ENCODE data around the gene SNAPC3.
"Not testable (repeated sequence)": the region's sequence is repeated elsewhere in the genome, so short reads cannot be mapped to it uniquely, and the experiment has no call there.

Gene SNAPC3

GRCh38 chr9:15423231-15423985 lies 732 bp downstream of the SNAPC3 start:
- DNase-seq, result peak; percentile 45

DNA sequence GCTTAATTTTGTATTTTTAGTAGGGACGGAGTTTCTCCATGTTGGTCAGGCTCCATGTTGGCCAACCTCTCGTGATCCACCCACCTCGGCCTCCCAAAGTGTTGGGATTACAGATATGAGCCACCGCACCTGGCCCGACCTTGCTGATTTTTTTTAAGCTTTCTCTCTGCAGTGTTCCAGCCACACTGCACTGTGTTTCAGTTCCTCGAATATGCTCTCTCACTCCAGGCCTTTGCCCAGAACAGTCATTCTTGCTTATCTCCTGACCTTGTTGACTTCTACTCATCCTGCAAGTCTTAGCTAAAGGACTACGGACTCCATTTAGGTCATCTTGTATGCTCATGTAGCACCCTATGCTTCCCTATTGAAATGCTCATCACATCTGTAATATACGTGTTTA lies 3.3 kb downstream of the SNAPC3 start:
- DNase-seq, result no peak

DNA sequence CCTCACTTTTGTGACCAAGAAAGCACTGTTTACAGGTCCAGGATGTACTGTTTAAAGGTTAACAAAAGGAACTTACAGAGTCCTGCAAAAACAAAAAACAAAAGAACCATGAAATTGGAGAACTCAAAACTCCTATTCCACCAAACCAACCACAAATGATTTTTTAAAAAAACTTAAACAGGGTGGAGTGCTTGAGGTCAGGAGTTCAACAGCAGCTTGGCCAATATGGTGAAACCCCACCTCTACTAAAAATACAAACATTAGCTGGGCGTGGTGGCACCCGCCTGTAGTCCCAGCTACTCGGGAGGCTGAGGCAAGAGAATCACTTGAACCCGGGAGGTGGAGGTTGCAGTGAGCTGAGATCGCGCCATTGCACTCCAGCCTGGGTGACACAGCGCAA lies 5.0 kb downstream of the SNAPC3 start:
- DNase-seq, result not testable (repeated sequence)

DNA sequence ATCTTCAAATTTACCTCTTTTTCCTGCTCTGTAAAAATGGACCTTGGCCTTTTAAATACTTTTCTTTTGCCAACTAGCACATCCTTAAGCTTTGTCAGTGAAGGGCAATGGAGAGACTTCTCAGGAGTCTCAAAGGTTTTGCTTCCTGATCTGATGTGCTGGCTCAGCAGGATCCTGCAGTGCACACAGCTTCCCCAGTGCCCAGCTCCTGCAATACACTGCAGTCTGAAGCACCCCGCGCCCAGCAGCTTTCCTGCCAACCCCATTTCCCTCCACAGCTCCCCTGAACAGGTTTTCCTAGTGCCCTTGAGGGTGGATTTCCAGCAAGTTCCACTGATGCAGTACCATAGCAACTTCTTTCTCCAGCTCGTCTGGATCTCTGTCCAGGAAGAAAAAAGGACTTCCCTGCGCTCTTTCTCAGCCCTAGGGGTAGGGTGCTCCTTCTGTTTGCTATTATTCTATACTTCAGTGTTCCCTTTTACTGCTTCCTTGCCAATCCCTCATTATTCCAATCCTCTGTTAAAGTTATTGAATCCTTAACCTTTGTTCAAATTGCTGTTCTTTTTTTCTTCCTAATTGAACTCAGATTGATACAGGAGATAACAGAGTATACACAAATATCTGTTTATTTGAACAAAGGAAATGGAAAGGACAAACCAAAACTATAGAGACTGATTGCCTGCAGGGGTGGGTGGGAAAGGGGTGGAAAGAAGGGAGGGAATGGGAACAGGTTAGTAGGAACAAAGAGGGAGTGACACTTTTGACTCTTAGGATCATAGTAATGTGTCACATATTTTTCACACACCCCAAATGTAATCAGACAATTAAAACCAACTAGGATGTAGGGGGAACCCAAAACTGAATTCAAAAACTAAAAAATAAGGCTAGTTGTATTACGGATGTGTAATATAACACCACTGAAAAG lies 8.5 kb downstream of the SNAPC3 start:
- no peak for DNase-seq

DNA sequence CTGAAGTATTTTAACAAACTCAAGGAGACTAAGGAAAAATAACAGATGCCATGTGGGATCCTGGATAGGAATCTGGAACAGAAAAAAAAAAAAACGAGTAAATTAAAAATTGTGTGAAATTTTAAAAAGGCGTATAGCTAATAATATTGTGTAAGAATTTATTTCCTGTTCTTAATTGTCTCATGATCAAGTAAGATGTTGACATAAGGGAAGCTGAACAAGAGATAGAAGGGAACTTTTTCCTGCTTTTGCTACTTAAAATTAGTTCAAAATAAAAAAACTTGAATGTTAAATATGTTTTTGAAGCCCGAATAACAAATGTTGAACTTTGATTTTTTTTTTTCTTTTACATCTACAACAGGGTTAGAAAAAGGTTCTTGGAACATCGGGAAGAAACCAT lies 10.5 kb downstream of the SNAPC3 start:
- no peak for DNase-seq

GRCh38 chr9:15433661-15434060 lies 11.0 kb downstream of the SNAPC3 start:
- DNase-seq, result no peak

- DNase-seq, result no peak
Observed at GRCh38 chr9:15438891-15439290, 16.2 kb downstream of the SNAPC3 start.

DNA sequence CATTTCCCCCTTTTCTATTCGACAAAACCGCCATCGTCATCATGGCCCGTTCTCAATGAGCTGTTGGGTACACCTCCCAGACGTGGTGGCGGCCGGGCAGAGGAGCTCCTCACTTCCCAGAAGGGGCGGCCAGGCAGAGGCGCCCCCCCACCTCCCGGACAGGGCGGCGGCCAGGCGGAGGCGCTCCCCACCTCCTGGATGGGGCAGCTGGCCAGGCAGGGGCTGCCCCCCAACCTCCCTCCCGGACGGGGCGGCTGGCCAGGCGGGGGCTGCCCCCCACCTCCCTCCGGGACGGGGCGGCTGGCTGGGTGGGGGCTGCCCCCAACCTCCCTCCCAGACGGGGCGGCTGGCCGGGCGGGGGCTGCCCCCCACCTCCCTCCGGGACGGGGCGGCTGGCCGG lies 19.2 kb downstream of the SNAPC3 start:
- DNase-seq, result not testable (repeated sequence)

DNA sequence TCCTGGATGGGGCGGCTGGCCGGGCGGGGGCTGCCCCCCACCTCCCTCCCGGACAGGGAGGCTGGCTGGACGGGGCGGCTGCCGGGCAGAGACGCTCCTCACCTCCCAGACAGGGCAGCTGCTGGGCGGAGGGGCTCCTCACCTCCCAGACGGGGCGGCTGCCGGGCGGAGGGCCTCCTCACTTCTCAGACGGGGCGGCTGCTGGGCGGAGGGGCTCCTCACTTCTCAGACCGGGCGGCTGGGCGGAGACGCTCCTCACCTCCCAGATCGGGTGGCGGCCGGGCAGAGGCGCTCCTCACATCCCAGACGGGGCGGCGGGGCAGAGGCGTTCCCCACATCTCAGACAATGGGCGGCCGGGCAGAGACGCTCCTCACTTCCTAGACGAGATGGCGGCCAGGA lies 19.6 kb downstream of the SNAPC3 start:
- DNase-seq, result not testable (repeated sequence)

DNA sequence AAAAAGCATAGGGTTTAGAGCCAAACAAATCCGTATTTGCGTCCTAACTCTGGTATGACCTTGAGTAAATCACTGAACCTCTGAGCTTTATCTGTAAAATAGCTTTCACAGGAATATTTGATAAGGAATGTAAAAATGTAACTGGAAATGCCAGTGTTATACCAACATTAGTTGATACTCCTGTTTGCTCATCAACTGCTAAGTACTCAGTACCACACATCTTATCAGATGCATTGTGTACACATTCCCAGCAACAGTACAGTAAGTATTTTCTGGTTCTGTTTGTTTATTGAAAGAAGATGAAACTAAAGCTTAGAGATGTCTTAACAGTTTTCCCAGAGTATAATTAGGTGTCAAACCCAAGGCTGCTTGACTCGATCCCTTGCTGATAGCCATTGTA lies 21.5 kb downstream of the SNAPC3 start:
- no peak for DNase-seq

DNA sequence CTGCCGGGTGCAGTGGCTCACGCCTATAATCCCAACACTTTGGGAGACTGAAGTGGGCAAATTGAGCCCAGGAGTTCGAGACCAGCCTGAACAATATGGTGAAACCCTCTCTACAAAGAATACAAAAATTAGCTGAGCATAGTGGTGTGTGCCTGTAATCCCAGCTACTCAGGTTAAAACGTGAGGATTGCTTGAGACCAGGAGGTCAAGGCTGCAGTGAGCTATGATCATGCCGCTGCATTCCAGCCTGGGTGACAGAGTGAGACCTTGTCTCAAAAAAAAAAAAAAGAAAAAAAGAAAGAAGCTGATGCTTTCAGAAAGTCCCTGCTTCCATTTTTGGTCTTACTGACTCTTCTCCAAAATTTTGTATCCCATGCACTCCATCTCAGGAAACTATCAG lies 31.3 kb downstream of the SNAPC3 start:
- DNase-seq, result no peak

DNA sequence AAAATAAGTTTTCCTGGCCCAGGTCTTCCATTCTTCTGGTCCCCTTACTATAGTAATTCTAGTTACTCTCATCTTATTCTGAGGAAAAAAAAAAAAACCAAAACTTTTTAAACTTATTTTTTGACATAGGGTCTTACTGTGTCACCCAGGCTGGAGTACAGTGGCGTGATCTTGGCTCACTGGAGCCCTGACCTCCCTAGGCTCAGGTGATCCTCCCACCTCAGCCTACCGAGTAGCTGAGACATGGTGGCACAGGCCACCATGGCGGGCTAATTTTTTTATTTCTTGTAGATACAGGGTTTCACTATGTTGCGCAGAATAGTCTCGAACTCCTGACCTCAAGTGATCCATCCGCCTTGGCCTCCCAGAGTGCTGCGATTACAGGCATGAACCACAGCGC lies 38.4 kb downstream of the SNAPC3 start:
- no peak for DNase-seq

DNA sequence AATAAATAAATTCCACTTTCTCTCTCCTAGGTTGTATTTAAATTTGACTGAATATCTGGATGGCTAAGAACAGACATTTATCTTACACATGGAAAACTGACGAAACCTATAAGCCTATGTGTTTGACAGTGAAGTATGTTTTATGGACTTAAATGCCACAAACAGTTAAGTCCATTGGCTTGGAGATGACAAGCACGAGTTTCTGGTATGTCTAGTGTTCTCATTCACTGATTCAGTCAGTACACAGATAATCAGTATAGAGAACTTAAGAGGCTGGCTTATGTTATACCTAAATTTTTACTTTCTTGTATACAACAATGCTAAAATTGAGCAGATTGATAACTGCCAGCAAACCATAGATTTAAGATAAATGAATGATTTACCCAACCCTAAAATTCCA lies 38.9 kb downstream of the SNAPC3 start:
- DNase-seq, result no peak

GRCh38 chr9:15468145-15468544 lies 45.5 kb downstream of the SNAPC3 start:
- no peak for DNase-seq

- peak; percentile 38 for DNase-seq
Observed at GRCh38 chr9:15469406-15469805, 46.7 kb downstream of the SNAPC3 start.

DNA sequence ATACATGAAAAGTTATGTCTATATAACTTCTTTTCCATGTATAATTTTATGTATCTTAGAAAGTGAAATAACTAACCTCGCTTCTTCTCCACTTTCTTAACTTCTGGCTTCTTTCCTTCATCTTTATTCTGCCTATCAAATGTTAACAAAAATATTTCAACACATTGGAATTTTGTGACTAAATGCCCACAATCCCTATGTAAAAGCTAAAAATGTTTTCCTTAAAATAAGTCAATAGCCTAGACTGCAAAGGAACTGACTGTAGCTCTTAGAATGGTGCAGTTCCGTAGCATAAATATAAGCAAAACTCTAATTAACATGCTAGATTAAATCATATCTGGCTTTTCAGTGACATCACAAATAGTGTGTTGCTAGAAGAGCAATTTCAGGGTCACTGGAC lies 47.2 kb downstream of the SNAPC3 start:
- no peak for DNase-seq

GRCh38 chr9:15475923-15476536 lies 53.4 kb downstream of the SNAPC3 start:
- DNase-seq, result no peak

DNA sequence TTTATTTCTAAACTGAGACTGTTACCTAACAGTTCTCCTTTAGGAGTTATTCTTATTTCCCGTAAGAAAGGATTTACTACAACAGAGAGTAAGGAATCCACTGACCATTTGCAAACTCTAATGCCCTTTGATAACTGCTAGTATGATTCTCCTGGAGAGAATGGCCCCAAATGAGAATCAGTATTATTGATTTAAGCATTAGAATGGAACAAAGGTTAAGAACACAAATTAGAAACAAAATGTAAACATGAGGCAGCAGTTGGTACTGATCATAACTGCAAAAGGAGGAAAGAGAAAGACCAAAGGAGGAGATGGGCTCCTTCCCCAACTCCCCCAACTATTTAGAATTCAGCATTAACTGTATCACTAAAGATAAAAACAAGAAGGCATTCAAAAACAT lies 57.4 kb downstream of the SNAPC3 start:
- DNase-seq, result no peak

- DNase-seq, result no peak
Observed at GRCh38 chr9:15482146-15482545, 59.5 kb downstream of the SNAPC3 start.

DNA sequence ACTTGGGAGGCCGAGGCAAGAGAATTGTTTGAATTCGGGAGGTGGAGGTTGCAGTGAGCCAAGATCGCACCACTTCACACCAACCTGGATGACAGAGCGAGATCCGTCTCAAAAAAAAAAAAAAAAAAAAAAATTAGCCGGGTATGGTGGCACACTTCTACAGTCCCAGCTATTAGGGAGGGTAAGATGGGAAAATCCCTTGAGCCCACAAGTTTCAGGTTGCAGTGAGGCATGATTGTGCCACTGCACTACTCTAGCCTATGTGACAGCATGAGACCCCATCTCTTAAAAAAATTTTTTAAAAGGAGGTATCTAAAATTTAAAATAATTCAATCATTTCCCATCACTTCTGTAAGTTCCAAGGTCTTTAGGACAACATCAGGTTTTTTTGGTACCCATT lies 62.1 kb downstream of the SNAPC3 start:
- DNase-seq, result no peak

DNA sequence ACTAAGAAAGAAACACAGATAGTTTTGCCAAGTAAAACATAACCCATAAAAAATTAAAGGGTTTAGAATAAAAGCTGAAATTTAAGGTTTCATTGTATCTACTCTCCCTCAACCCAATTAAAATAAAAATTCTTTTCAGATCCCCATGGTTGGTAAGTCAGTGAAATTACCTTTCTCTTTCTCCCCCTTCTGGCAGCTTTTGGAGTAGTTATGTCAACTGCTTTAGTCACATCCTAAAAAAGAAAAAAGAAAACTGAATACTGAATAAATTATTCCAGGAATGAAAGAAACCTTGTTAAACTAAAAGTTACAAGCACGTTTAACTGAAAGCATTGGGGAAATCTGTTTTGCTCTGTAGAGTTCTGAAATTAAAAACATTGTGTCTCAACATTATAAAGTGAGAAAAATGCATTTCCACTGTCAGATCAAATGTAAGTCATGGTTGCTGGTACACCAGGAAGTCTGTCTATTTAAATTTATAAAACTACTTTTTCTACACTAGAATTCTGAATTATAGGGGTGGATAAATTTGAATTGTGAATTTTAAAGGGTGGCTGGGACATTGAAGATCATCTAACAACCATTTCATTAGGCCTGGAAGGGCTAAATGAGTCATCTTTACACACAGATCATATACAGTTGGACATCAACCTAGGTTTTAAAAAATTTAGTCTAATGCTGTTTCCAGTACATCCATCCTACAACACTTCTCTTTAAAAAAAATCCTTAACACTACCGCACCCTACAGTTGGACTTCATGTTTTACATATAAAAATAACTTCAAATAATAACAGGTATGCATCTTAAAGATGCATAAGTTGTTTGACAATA lies 63.4 kb downstream of the SNAPC3 start:
- no peak for DNase-seq

- no peak for DNase-seq
Observed at GRCh38 chr9:15491950-15492349, 69.3 kb downstream of the SNAPC3 start.

Data from NCI-H1092 (cell line).